Stimulated activated naive CD4-positive, alpha-beta T cell treated with Interleukin-2 at 50 U/mL for 16 hours (primary cell): Measurements from ENCODE around the gene CSPG5.

ENCODE experiments used
- DNase-seq: peaks from one replicate; lab custom pipeline; 2025; lab: John Stamatoyannopoulos, UW

CSPG5 gene

GRCh38 chr3:47578691-47579632, at the start of gene CSPG5:
Gene CSPG5 (minus strand): TSS chr3:47578865. CDS start chr3:47578693, 172 bp downstream.
- peak; percentile 21 for DNase-seq

GRCh38 chr3:47628426-47628825, 49.8 kb upstream of the CSPG5 start:
- DNase-seq, result no peak

- no peak for DNase-seq
These were observed 44.2 kb upstream of the CSPG5 start for GRCh38 chr3:47622671-47623461.

- DNase-seq, result no peak
These were observed 38.7 kb upstream of the CSPG5 start for GRCh38 chr3:47617086-47618010.

- DNase-seq, result no peak
These were observed 36.1 kb upstream of the CSPG5 start for GRCh38 chr3:47614788-47615187.

- no peak for DNase-seq
These were observed 35.1 kb upstream of the CSPG5 start for GRCh38 chr3:47613722-47614121.

GRCh38 chr3:47612879-47613278, 34.2 kb upstream of the CSPG5 start:
- no peak for DNase-seq

- DNase-seq, result no peak
These were observed 33.5 kb upstream of the CSPG5 start for GRCh38 chr3:47612178-47612577.

- DNase-seq, result no peak
These were observed 32.9 kb upstream of the CSPG5 start for GRCh38 chr3:47611576-47611975.

- no peak for DNase-seq
These were observed 31.9 kb upstream of the CSPG5 start for GRCh38 chr3:47610583-47610982.

- no peak for DNase-seq
These were observed 28.7 kb upstream of the CSPG5 start for GRCh38 chr3:47607335-47607734.

GRCh38 chr3:47606165-47606564, 27.5 kb upstream of the CSPG5 start:
- DNase-seq, result no peak

- DNase-seq, result no peak
These were observed 27.0 kb upstream of the CSPG5 start for GRCh38 chr3:47605652-47606051.

GRCh38 chr3:47604145-47604544, 25.5 kb upstream of the CSPG5 start:
- no peak for DNase-seq

- DNase-seq, result no peak
These were observed 24.7 kb upstream of the CSPG5 start for GRCh38 chr3:47603332-47603731.

- no peak for DNase-seq
These were observed 22.6 kb upstream of the CSPG5 start for GRCh38 chr3:47601281-47601680.

GRCh38 chr3:47594792-47595191, 16.1 kb upstream of the CSPG5 start:
- no peak for DNase-seq

- DNase-seq, result no peak
These were observed 13.6 kb upstream of the CSPG5 start for GRCh38 chr3:47592066-47592795.

GRCh38 chr3:47590216-47590615, 11.6 kb upstream of the CSPG5 start:
- no peak for DNase-seq

- no peak for DNase-seq
These were observed 9.9 kb upstream of the CSPG5 start for GRCh38 chr3:47588587-47588986.

GRCh38 chr3:47588053-47588452, 9.4 kb upstream of the CSPG5 start:
- no peak for DNase-seq
